ENCODE results near the gene DRD5. TPM values are rescaled to one million over a fixed set of nuclear protein-coding genes. Genes with fewer than 3 reads are reported as not detected.

The DRD5 gene
- total RNA-seq, 4 donors from 2014 or later = not detected

DNA sequence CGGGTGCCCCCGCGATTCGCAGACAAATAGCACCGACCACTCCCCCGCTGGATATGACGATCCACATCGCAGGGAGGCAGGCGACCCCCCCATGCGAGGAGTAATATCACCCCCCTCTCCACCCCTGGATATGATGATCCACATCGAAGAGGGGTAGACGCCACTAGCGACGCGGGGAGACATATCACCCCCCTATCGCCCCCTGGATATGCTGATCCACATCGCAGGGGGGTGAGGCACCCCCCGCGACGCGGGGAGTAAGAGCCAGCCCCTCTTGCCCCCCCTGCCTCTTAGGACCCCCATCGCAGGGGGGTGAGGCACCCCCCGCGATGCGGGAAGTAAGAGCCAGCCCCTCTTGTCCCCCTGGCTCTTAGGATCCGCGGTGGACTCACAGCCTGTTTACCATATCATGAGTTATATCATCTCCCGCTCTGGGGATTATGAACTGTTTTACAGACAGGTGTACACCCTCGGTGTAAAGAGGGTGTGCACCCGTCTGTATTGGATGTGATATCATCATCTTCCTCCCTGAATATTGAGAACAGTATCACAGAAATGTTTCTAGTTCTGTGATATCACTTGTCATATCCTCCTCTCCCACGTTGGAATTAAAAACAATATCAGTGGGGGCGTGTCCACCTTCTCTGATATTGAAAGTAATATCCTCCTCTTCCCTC, 22.7 kb upstream of the DRD5 start:
- H3K27me3 ChIP-seq = no peaks in the 10 kb centered on the region
- H3K4me3 ChIP-seq (replicated peaks in 1 of 3) = no peak overlapping the region
- no peak for TF ChIP-seq POLR2A (IDR thresholded peaks at IDR 0.05)
- TF ChIP-seq, protein P1, sequence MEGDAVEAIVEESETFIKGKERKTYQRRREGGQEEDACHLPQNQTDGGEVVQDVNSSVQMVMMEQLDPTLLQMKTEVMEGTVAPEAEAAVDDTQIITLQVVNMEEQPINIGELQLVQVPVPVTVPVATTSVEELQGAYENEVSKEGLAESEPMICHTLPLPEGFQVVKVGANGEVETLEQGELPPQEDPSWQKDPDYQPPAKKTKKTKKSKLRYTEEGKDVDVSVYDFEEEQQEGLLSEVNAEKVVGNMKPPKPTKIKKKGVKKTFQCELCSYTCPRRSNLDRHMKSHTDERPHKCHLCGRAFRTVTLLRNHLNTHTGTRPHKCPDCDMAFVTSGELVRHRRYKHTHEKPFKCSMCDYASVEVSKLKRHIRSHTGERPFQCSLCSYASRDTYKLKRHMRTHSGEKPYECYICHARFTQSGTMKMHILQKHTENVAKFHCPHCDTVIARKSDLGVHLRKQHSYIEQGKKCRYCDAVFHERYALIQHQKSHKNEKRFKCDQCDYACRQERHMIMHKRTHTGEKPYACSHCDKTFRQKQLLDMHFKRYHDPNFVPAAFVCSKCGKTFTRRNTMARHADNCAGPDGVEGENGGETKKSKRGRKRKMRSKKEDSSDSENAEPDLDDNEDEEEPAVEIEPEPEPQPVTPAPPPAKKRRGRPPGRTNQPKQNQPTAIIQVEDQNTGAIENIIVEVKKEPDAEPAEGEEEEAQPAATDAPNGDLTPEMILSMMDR (IDR thresholded peaks at IDR 0.05) = no peak
- H3K9me3 ChIP-seq = no peaks in the 10 kb centered on the region
- H3K4me1 ChIP-seq = no peaks in the 10 kb centered on the region
- DNase-seq = no peak
- intact Hi-C loops (cut with DNase I) = no loop called here
- 57 to 62% methylated on average over 20 to 21 of the region's 32 CpGs for WGBS, 2 donors
- H3K27ac ChIP-seq = no peak overlapping the region
- H3K36me3 ChIP-seq = no peaks in the 10 kb centered on the region

DNA sequence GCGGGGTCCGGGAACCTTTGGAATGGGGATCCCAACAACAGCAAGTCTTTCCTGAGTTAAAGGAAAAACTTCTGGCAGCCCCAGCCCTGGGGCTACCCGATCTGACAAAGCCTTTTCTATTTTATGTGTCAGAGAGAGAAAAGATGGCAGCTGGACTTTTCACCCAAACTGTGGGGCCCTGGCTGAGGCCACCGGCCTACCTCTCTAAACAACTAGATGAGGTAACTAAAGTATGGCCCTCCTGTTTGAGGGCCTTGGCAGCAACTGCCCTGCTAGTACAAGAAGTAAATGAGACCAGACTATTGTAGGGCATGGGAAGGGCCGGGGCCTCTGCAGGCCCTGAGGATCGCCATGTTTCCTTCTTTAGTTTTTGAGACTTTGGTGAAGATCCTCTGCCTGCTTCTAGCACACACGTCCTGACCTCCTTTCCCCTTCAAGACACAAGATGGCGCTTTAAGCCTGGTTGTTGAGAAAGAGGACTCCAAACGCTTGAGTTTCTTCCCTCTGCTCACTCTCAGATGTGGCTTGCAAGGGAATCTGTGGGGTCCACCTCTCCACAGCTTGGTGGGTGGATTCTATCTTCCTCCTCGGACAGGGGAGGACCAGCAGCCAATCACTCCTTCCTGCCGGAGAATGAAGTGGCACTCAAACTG, 18.5 kb upstream of the DRD5 start:
- no peaks in the 10 kb centered on the region for H3K27me3 ChIP-seq
- no peaks in the 10 kb centered on the region for H3K9me3 ChIP-seq
- peak; percentile 61 to 63 for DNase-seq
- no peaks in the 10 kb centered on the region for H3K36me3 ChIP-seq
- intact Hi-C loops (cut with DNase I) = loop anchor here (2.0 kb wide), 1 partner anchor 252 kb away; no protein-coding TSS in a partner anchor
- H3K4me1 ChIP-seq = no peaks in the 10 kb centered on the region
- no peak overlapping the region for H3K27ac ChIP-seq
- 34 to 36% methylated on average over 11 of the region's 11 CpGs for WGBS, 2 donors
- TF ChIP-seq POLR2A (IDR thresholded peaks at IDR 0.05) = no peak
- TF ChIP-seq, protein P1 (IDR thresholded peaks at IDR 0.05) = peak in 5 of 6 experiments; percentile 16 to 87 (median 73)
- H3K4me3 ChIP-seq (replicated peaks in 1 of 3) = no peak overlapping the region

DNA sequence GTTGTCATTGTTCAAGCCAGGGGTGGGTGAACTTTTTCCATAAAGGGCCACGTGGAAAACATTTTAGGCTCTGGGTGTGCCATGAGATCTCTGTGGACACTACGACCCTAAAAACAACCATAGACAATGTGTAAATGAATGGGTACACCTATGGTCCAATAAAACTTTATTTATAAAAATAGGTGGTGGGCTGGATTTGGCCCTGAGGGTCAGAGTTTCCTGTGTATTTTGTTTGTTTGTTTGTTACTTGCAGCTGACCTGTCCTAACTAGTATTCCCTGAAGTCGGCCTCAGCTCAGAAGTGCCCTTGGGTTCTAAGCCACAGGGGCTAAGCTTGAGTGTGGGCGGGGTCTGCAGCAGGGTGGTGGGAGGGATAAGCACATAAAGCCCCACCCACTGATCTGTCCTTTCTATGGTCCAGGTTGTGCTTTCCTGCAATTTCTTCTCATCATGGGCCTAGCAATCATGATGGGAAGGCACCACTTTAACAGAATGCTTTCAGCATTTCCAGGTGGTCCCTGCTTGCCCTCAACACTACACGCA, 17.2 kb upstream of the DRD5 start:
- Histone ChIP-seq H3K9me3 (no peaks in the 10 kb centered on the region), H3K4me1 (no peaks in the 10 kb centered on the region), H3K36me3 (no peaks in the 10 kb centered on the region), H3K27ac (no peak overlapping the region), H3K27me3 (no peaks in the 10 kb centered on the region), H3K4me3 (replicated peaks in 1 of 3) (no peak overlapping the region)
- WGBS, 2 donors = 81 to 90% methylated on average over 5 of the region's 5 CpGs
- DNase-seq = no peak
- intact Hi-C loops (cut with DNase I) = no loop called here
- no peak for TF ChIP-seq POLR2A (IDR thresholded peaks at IDR 0.05)
- TF ChIP-seq, protein P1 (IDR thresholded peaks at IDR 0.05) = no peak

DNA sequence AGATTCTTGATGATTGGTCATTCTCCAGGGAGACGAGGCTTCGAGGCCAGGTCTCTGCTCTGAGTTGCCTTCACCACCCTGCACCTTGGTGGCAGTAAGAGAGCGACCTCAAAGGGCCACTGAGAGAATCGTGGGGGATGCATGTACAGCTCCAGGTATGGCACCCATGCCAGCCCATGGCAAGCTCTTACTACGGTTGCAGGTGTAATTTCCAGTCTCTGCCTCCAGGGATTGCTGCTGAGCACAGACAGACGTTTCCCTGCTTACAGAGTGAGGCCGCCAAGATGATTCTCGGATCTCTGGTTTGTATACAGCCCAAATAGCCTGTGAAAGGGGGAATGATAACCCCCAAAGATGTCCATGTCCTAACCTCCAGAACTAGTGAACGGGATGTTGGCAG, 16.3 kb upstream of the DRD5 start:
- Histone ChIP-seq H3K4me1 (no peaks in the 10 kb centered on the region), H3K4me3 (replicated peaks in 1 of 3) (no peak overlapping the region), H3K27me3 (no peaks in the 10 kb centered on the region), H3K36me3 (no peaks in the 10 kb centered on the region), H3K27ac (no peak overlapping the region), H3K9me3 (no peaks in the 10 kb centered on the region)
- TF ChIP-seq POLR2A (IDR thresholded peaks at IDR 0.05) = no peak
- TF ChIP-seq, protein P1 (IDR thresholded peaks at IDR 0.05) = peak in 4 of 6 experiments; percentile 17 to 50 (median 38)
- peak; percentile 32 to 34 for DNase-seq
- intact Hi-C loops (cut with DNase I) = no loop called here
- 29 to 32% methylated on average over 6 to 9 of the region's 9 CpGs for WGBS, 2 donors

DNA sequence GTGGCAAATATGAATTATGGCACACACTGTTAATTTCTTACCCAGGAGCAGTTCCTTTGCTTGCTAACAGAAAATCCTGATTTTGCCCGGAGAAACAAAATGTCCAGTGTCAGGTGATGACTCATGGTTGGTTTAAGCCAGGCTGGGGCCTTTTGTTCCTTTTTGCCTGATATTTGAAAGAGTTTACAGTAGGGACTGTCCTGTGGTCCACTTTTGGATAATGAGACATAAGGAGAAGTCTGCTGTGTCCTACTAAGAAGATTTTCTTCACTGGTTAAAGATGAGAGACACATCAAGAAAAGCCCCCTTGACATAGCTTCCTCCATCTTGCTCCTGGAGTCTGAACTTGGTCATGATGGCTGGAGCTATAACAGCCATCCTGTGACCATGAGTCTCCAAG, 12.1 kb upstream of the DRD5 start:
- H3K4me3 ChIP-seq (replicated peaks in 1 of 3) = no peak overlapping the region
- no peak overlapping the region for H3K27ac ChIP-seq
- no peaks in the 10 kb centered on the region for H3K9me3 ChIP-seq
- no peaks in the 10 kb centered on the region for H3K27me3 ChIP-seq
- TF ChIP-seq POLR2A (IDR thresholded peaks at IDR 0.05) = no peak
- TF ChIP-seq, protein P1 (IDR thresholded peaks at IDR 0.05) = no peak
- 70 to 85% methylated on average over 1 of the region's 1 CpG for WGBS, 2 donors
- no peaks in the 10 kb centered on the region for H3K36me3 ChIP-seq
- no peak for DNase-seq
- intact Hi-C loops (cut with DNase I) = no loop called here
- H3K4me1 ChIP-seq = no peaks in the 10 kb centered on the region

All from thyroid gland (tissue), 4 donors.